ENCODE measurements around the gene CFAP107. TPM values are rescaled to one million over a fixed set of nuclear protein-coding genes. Genes with fewer than 3 reads are reported as not detected.

CFAP107 gene
- total and polyA plus RNA-seq, 2 of the 4 experiments (the other 2 are of a cell fraction) = not detected

DNA sequence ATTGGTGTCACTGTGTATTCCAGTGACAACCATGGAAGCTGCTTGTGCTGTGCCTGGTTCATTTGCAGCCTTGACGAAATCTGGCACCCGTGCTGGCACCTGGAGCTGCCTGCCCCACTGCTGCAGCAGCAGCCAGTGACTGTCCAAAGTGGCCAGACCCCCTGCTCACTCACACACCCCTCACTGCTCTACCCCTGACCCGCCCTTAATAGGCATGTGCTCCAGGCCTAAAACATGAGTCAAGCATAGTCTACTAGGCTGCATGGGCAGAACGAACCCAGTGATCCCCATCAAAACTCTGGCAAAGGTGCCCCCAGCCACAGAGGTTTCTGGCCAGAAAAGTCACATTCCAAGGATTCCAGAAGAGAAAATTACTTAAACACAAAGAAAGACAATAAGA is 52.9 kb downstream of the CFAP107 start:
- Histone ChIP-seq H2AK5ac (ENCODE audit: low read depth, low read length) (no peak overlapping the region), H3K4me1 (ENCODE audit: control insufficient read depth, insufficient read depth, low read length) (no peaks in the 10 kb centered on the region), H3K27ac (ENCODE audit: insufficient read depth, low read length) (no peak overlapping the region), H2BK20ac (ENCODE audit: low read depth, low read length) (no peak overlapping the region), H3K23ac (ENCODE audit: low read depth, low read length) (no peak overlapping the region), H3K79me1 (ENCODE audit: low read depth in 1 of 2, low read length in 2 of 2) (no peaks in the 10 kb centered on the region), H2BK15ac (ENCODE audit: low read depth, low read length) (no peak overlapping the region), H3K9me3 (ENCODE audit: control insufficient read depth, insufficient read depth, low read length) (peaks cover 15% of the 10 kb centered on the region), H3K9ac (ENCODE audit: low read depth, low read length) (no peak overlapping the region), H4K20me1 (ENCODE audit: insufficient read depth, low read length) (no peaks in the 10 kb centered on the region), H2BK5ac (ENCODE audit: low read depth, low read length, poor library complexity, severe bottlenecking) (no peak overlapping the region), H3K4ac (ENCODE audit: low read depth, low read length) (no peak overlapping the region), H3K27me3 (ENCODE audit: control insufficient read depth, insufficient read depth, low read length) (no peaks in the 10 kb centered on the region), H2BK120ac (ENCODE audit: low read depth, low read length) (no peak overlapping the region), H4K8ac (ENCODE audit: low read depth in 2 of 2, low read length in 2 of 2) (no peak overlapping the region), H3K36me3 (ENCODE audit: control insufficient read depth, insufficient read depth, low read length) (no peaks in the 10 kb centered on the region), H2AFZ (replicated peaks; ENCODE audit: low read length, poor library complexity) (no peak overlapping the region), H3K18ac (ENCODE audit: low read depth, low read length) (no peak overlapping the region), H3K4me3 (ENCODE audit: insufficient read depth, low read depth, low read length) (no peak overlapping the region), H4K5ac (ENCODE audit: low read depth, low read length) (no peak overlapping the region), H3K4me2 (ENCODE audit: low read depth, low read length) (no peak overlapping the region), H2AK9ac (replicated peaks; ENCODE audit: low read depth, low read length, poor library complexity) (no peak overlapping the region), H4K91ac (ENCODE audit: insufficient read depth, low read depth, low read length) (no peak overlapping the region), H3K56ac (ENCODE audit: extremely low read depth, insufficient read depth, low read length) (no peak overlapping the region), H3K14ac (replicated peaks; ENCODE audit: low read depth, low read length) (no peak overlapping the region), H3K9me1 (ENCODE audit: insufficient read depth, low read length) (no peaks in the 10 kb centered on the region)
- DNase-seq (no peak), ATAC-seq (ENCODE audit: low read depth) (no peak)
- ChIA-PET CTCF (no interaction called here), POLR2A (ENCODE audit: unreplicated experiment) (no interaction called here)
- TF ChIP-seq RAD21 (IDR thresholded peaks at IDR 0.05; ENCODE audit: low read length) (no peak), POLR2A (IDR thresholded peaks at IDR 0.05; ENCODE audit: low read depth, low read length) (no peak), CHD1 (IDR thresholded peaks at IDR 0.05; ENCODE audit: low read depth, low read length) (no peak)
- TF ChIP-seq, protein P1, sequence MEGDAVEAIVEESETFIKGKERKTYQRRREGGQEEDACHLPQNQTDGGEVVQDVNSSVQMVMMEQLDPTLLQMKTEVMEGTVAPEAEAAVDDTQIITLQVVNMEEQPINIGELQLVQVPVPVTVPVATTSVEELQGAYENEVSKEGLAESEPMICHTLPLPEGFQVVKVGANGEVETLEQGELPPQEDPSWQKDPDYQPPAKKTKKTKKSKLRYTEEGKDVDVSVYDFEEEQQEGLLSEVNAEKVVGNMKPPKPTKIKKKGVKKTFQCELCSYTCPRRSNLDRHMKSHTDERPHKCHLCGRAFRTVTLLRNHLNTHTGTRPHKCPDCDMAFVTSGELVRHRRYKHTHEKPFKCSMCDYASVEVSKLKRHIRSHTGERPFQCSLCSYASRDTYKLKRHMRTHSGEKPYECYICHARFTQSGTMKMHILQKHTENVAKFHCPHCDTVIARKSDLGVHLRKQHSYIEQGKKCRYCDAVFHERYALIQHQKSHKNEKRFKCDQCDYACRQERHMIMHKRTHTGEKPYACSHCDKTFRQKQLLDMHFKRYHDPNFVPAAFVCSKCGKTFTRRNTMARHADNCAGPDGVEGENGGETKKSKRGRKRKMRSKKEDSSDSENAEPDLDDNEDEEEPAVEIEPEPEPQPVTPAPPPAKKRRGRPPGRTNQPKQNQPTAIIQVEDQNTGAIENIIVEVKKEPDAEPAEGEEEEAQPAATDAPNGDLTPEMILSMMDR (conservative IDR thresholded peaks at IDR 0.05; ENCODE audit: low read depth, low read length) = no peak
- no TSS peak for BruUV-seq (replicated peaks)
- 60% methylated on average over 1 of the region's 4 CpGs; no CpG with 5 or more reads in 1 of the 2 experiments for WGBS, 2 experiments (ENCODE audit: extremely low coverage in 2 of 2, insufficient read length in 1 of 2)
- dilution Hi-C loops (cut with HindIII; ENCODE audit: low sequenced_read_pairs, unreplicated experiment) = no loop called here
- intact Hi-C loops (cut with micrococcal nuclease) = no loop called here
- in situ Hi-C loops (cut with MboI; ENCODE audit: low sequenced_read_pairs) = no loop called here

Data from IMR-90 (cell line).